NCI-H1048 (cell line): ENCODE results near the gene OTUD1.
A peak's percentile ranks its signal among the peaks of the same experiment; 100 is the strongest.
"Not testable (repeated sequence)": the region's sequence is repeated elsewhere in the genome, so short reads cannot be mapped to it uniquely, and the experiment has no call there.

Experiments
- DNase-seq: peaks from one replicate; lab custom pipeline; 2025; lab: John Stamatoyannopoulos, UW

Gene OTUD1, protein sequence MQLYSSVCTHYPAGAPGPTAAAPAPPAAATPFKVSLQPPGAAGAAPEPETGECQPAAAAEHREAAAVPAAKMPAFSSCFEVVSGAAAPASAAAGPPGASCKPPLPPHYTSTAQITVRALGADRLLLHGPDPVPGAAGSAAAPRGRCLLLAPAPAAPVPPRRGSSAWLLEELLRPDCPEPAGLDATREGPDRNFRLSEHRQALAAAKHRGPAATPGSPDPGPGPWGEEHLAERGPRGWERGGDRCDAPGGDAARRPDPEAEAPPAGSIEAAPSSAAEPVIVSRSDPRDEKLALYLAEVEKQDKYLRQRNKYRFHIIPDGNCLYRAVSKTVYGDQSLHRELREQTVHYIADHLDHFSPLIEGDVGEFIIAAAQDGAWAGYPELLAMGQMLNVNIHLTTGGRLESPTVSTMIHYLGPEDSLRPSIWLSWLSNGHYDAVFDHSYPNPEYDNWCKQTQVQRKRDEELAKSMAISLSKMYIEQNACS

DNA sequence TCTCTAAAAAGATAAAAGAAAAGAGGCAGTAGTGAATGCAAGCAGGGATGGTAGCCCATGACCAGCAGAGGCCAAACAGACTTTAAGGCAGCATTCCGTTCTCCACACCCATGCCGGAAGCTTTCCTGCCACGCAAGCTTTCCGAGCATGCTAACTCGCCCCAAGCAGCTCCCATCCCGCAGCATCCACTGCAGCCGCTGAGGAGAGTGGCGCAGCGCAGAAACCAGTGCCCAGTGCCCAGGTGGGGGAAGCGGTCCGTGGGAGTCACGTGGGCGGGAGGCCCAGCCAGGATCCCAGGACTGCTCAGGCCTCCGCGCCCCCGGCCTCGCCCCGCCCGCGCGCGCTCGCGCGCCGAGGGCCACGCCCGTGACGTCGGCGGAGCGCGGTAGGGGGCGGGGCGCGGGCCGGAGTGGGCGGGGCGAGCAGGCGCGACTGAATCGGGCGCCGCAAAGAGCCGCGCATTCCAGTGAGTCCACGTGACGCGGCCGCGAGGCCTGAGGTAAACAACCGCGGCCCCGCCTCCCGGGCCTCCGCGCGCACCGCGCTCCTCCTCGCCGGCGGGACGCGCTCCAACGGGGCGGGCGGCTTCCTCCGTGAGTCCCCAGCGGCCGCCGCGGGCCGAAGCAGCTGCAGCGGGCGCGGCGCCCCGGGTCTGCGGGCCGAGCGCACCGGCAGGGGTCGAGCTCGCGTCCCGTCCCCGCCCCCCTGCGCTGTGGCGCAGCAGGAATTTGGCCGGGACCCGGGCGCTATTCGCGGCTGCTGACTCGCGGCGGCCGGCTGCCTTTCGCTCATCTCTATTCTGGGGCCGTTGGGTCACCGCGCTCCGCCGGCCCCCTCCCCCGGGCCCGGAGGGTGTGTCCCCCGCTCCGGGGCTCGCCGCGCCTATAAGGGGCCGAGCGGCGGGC lies at the start of gene OTUD1:
Gene OTUD1, plus strand, starts transcription at position 529 of the 905 bp plus-strand sequence. CDS start 383 bp downstream, outside the sequence.
- peak; percentile 82 for DNase-seq

DNA sequence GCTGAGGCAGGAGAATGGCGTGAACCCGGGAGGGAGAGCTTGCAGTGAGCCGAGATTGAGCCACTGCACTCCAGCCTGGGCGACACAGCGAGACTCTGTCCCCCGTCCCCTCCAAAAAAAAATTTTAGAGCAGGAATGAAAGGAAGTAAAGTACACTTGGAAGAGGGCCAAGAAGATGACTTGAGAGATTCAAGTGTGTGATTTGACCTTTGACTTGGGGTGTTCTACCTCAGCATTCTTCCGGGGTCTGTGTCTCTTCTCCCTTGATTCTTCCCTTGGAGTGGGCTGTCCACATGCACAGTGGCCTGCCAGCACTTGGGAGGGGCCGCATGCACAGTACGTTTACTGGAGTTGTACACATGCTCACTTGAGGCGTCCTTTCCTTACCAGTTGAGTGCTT lies 48.5 kb upstream of the OTUD1 start:
- not testable (repeated sequence) for DNase-seq

DNA sequence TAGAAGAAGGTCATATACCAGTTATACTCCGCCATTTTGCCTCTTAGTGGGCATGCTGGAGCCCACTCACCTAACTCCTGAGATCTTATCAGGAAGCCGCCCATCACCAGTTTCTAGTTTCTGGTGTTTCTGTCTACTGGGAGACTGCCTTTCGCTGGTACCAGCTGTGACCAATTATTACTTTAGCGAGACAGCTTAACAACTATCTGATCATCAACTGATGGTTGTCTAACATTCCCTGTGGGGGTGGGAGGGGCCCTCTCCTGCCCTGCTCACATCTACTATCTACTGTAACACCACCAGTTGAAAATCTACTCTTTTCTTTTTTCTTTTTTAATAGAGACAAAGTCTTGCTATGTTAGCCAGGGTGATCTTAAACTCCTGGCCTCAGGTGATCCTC lies 48.1 kb upstream of the OTUD1 start:
- DNase-seq: no peak

DNA sequence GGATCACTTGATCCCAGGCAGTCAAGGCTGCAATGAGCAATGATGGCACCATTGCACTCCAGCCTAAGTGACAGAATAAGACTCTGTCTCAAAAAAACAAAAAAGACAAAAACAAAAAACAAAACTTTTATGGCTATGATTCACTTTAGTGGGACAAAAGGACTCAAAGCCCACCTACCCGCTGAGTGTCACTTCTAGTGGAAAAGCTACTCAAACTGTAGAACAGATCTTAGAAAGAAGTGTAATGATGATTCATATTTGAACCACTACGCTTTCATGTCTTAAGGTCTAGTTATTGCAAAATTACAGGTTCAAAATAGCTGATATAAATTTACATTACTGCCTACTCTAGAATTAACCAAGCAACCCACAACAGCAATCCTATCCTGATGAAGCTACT lies 47.1 kb upstream of the OTUD1 start:
- DNase-seq: no peak

DNA sequence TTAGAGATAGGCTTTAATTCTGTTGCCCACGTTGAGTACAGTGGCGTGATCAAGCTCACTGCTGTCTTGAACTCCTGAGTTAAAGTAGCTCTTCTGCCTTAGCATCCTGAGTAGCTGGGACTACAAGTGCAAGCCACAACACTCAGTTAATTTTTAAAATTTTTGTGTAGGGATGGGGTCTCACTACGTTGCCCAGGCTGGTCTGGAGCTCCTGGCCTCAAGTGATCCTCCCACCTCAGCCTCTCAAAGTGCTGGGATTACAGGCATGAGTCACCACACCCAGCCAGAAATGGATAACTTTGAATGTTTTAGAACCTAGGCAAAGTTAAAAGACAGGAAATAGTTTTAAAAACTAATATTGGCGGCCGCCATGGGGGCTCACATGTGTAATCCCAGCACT lies 43.9 kb upstream of the OTUD1 start:
- DNase-seq: no peak

DNA sequence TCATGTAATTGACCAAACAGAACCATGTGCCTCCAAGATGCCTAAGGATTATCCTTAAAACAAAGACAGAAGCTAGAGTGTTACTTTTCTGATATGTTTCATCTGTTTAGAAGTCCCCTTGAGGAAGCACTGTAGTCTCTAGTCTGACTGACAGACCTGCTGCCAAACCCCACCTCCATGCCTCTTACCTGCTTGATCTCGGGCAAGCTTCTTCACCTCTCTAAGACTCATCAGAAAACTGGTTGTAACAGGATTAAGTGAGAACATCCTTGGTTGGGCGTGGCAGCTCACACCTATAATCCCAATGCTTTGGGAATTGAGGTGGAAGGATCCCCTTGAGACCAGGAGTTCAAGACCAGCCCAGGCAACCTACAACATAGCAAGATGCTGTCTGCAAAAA lies 42.2 kb upstream of the OTUD1 start:
- DNase-seq: no peak

DNA sequence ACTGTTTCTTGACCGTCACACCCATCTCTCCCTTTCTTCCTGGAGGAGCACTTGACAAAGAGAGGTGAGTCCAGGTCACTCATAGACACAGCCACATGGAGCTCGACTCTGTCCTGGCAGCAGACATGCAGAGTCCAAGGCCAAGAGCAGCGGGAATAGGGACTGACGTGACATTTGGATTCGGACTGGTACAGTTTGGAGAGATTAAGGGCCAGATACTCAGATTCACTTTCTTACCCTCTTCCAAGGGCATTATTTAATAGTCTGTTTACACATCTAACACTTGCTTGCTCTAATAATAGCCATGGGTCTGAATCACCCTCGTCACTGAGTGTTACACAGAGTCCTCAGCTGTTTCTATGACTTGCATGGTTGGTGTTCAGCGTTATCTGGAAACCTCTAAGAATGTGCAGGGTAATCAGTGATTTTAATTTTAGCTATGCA lies 39.2 kb upstream of the OTUD1 start:
- no peak for DNase-seq

DNA sequence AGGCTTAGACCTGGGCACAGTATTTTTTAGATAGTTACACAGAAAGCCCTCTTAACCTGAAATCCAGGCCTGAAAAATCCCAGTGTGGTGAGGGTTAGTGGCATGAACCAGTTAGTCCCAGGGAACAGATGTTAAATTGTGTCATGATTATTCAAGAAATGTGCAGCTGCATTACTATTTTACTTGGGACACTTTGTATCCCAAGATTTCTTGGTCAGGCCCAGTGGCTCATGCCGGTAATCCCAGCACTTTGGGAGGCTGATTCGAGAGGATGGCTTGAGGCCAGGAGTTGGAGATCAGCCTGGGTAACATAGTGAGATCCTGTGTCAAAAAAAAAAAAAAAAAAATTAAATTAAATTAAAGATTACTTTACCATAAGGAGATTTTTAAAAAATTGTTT lies 36.0 kb upstream of the OTUD1 start:
- no peak for DNase-seq

DNA sequence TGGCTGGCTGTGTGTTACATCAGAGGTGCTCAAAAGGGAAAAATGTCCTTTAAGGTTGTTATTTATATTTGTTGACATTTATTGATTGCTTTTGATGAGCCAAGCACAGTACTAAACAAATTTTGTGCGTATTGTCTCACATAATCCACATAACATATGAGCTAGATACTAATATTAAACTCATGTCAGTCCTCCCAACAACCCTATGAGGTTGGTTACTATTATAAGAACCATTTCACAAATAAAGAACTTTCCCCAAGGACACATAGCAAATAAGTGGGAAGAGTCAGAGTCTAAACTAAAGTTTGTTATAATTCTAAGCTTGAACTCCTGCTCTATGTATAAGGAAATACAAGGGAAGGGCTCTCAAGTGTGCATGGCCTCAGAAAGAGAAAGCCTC lies 35.6 kb upstream of the OTUD1 start:
- DNase-seq: no peak

DNA sequence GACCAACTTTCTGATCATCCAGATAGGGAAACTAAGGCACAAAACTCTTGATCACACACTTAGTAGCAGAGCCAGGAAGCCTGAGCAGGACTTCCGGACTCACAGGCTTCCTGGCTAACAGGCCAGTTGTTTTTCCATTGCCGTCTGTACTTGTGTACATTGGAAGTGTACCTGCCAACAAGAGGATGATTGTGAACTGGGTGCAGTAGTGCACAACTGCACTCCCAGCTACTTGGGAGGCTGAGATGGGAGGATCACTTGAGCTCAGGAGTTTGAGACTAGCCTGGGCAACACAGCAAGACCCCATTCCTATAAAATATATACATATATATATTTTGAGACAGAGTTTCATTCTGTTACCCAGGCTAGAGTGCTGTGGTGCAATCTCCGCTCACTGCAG lies 35.2 kb upstream of the OTUD1 start:
- no peak for DNase-seq

DNA sequence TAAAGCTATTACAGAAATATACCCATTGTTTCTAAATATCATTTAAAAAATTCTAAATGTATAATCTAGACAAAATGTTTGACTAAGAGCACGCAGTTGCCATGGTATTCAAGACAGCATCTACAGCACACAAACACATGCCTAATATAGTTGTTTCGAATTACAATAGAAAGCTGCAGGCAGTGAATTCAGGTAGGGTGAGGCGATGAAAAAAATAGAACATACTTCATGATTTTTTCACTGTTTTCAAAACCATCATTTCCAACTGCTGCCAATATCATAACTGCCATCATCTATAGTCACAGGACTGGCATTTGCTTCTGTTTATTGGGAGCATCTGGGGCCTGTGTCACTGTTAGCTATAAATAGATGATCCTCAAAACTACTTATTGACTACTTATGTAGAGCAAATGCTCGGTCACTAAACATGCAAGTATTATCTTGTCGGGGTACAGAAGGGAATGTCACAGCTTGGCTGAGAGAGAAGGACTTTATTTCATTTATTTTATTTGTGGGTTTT lies 34.4 kb upstream of the OTUD1 start:
- no peak for DNase-seq

DNA sequence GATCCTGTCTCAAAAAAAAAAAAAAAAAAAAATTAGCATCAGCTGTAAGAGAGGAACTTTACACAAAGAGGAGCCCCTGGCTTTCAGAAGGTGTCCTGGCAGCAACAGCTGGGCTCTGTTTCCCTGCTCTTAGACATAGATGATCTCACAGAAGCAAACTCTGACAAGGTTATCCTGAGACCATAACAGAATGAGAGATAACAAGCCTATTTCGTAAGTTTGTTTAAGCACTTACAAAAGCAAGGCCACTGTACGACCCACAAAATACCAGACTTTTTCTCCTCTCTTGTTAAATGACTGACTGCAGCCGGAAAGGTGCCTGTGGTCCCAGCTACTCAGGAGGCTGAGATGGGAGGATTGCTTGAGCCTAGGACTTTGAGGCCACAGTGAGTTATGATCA lies 33.3 kb upstream of the OTUD1 start:
- DNase-seq: no peak

DNA sequence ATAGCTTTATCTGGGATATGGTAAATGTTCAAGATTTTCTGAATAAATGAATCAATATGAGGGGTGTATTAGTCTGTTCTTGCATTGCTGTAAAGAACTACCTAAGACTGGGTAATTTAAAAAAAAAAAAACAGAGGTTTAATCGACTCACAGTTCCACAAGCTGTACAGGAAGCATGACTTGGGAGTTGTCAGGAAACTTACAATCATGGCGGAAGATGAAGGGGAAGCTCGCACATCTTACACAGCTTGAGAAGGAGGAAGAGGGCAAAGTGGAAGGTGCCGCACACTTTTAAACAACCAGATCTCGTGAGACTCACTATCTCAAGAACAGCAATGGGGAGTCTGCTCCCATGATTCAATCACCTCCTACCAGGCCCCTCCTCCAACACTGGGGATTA lies 32.5 kb upstream of the OTUD1 start:
- DNase-seq: no peak

DNA sequence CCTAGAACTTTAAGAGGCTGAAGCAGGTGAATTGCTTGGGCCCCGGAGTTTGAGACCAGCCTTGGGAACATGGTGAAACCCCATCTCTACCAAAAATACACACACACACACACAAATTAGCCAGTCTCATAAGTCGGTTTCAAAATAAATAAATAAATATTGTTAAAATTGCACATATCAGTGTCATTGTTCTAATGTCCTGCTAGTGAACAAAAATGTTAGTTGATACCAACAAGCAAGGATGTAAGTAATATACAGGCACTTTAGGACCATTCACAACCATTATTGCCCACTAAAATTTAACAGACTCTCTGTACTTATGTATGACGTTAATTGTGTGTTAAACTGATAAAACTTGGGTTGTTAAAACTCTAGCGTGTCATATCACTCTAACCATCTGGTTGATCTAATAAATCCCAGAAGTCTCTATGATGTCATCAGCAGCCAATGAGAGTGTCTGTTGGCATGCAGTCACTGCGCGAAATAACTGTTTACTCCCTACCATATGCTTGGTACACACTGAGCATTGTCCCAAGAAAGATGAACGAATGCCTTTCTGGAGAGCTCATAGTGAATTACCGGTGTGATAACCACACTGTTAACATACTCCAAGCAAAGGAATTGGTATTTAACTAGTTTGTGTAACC lies 30.4 kb upstream of the OTUD1 start:
- DNase-seq: no peak

DNA sequence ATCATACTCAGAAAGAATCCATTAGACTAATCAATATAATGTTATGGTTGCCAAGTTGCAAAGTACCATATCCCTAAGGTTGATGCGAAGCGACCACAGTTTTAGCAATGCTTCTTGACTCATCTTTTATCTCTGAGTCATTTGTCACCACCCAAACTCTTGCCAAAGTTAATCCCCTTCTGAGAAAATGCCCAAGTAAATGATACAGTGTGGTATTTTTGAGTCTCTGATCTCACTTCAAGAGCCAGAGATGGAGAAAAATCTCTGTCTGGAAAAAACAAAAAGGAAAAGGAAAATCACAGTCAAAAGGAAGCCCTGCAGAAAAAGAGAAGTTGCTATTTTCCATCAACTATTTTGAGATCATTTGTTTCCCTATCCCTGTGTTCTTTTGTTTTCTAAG lies 26.7 kb upstream of the OTUD1 start:
- no peak for DNase-seq

DNA sequence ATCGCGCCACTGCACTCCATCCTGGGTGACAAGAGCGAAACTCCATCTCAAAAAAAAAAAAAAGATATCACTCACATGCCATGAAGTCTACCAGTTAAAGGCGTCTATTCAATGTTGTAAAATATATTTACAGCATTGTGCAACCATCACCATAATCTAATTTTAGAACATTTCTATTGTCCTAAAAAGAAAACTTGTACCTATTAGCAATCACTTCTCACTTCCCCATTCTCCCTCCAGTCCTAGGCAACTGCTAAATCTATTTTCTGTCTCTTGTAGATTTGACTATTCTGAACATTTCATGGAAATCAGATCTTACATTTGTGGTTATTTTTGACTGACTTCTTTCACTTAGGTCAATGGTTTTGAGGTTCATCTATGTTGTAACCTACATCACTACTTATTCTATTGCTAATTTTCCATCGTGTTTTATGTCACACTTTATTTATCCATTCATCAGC lies 25.2 kb upstream of the OTUD1 start:
- DNase-seq: no peak

DNA sequence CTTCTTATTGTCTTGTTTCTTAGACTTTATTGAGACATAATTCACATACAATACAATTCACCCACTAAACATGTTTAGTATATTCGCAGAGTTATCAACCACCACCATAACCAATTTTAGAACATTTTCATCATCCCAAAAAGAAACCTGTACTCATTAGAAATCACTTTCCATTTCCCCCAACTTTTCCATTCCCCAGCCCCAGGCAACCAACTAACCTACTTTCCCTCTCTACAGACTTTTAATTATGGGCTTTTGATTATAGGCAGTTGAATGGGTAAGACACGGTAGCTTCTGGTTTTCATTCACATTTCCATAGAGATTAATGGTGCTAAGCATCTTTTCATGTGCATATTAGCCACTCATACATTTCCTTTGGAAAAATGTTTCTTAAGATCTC lies 24.2 kb upstream of the OTUD1 start:
- DNase-seq: no peak

DNA sequence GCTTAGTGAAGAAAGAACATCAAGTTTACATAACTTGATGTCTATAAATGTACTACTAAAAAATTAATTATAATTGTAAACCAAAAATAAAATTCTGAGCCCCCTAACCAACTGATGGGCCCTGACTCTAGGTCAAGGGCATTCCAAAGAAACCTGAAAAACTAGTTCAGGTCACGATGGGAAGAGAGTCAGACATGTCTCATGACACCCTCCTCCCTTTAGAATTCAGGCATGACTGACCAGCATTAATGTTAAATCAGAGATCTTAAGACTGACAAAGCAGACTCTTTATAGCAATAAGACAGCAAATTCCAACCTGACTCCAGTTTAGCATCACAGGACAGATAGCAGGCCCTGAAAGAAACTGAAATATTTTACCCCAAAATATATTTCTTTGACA lies 21.6 kb upstream of the OTUD1 start:
- DNase-seq: no peak

DNA sequence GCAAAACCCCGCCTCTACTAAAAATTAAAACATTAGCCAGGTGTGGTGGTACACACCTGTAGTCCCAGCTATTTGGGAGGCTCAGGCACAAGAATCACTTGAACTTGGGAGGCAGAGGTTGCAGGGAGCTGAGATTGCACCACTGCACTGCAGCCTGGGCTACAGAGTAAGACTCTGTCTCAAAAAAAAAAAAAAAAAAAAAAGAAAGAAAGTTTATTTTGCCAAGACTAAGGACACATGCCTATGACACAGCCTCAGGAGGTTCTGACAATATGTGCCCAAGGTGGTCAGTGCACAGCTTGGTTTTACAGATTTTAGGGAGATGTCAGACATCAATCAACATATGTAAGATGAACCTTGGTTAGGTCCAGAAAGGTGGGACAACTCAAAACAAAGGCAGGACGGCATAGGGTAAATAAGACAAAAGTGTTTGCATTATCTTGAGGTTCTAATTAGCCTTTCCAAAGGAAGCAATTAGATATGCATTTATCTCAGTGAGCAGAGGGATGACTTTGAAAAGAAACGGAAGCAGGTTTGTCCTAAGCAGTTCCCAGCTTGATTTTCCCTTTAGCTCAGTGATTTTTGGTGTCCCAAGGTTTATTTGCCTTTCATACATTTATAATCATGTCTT lies 20.7 kb upstream of the OTUD1 start:
- no peak for DNase-seq

DNA sequence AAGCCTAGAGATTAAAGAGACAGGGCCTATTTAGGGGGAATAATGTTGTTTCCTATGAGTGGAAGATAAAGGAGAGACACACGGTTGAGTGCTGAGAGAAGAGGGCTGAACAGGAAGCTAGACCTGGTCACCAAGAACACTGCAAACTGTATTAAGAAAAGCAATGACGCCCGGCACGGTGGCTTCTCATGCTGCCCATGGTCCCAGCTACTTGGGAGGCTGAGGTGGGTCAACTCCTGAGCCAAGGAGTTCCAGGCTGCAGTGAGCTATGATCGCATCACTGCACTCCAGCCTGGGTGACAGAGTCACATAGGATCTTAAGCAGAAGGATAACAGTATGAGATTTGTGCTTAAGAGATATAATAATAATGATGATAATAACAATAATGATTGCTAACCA lies 19.7 kb upstream of the OTUD1 start:
- DNase-seq: no peak

DNA sequence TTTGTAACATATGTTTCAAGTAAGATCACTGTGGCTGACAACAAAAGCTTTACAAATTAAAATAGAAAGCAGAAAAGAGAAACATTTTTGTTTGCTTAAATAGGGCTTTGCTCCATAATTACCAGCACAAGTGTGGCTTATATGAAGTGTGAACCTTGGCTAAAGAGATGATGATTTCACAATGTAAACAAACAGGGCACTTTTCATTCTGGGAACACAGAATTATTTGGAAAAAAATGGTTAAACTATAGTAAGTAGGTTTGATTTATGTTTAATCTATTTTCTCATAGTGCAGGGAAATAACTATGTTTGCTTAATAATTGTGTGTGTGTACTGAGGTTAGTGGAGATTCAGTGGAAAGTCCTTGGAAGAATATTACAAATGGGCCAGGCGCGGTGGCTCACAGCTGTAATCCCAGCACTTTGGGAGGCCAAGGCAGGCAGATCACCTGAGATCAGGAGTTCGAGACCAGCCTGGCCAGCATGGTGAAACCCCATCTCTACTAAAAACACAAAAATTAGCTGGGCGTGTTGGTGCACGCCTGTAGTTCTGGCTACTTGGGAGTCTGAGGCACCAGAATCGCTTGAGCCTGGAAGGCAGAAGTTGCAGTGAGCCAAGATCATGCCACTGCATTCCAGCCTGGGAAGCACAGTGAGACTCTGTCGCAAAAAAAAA lies 19.1 kb upstream of the OTUD1 start:
- no peak for DNase-seq
